Activated T-helper 2 cell treated with anti-CD3 and anti-CD28 coated beads, Interferon-gamma antibody, Interleukin-2, Interleukin-4, amounts not matched to agents 10 μg/mL and 5 μg/mL and 100 μg/mL, durations not matched to agents 14 hours and 24 hours and 36 hours (primary cell): Measurements from ENCODE around the gene ROCK2. TPM values are rescaled to one million over a fixed set of nuclear protein-coding genes. Genes with fewer than 3 reads are reported as not detected.
A peak's percentile ranks its signal among the peaks of the same experiment; 100 is the strongest.

Source experiments
- DNase-seq: peaks from one replicate; pipeline ENCODE4 v3.0.0; 2021; ENCODE audit warnings: low spot score
- H3K27ac Mint-ChIP-seq: one replicate; pipeline ENCODE4 v1.8.0; 2021; ENCODE audit warnings: mixed read lengths
- H3K27me3 Mint-ChIP-seq: one replicate; pipeline ENCODE4 v1.8.0; 2021; ENCODE audit warnings: low read depth, mixed read lengths
- H3K36me3 Mint-ChIP-seq: one replicate; pipeline ENCODE4 v1.8.0; 2021; ENCODE audit warnings: low read depth, mixed read lengths
- H3K4me1 Mint-ChIP-seq: one replicate; pipeline ENCODE4 v1.8.0; 2021; ENCODE audit warnings: low read depth, mixed read lengths
- H3K4me3 Mint-ChIP-seq: one replicate; pipeline ENCODE4 v1.8.0; 2021; ENCODE audit warnings: low read depth, mild to moderate bottlenecking, moderate library complexity, mixed read lengths
- H3K9me3 Mint-ChIP-seq: one replicate; pipeline ENCODE4 v1.8.0; 2021; ENCODE audit warnings: mixed read lengths
- intact Hi-C: fragments of 100-400 bp; cut with micrococcal nuclease; formaldehyde crosslinking; loops from one replicate; pipeline ENCODE4 v1.15.1; 2023
- total RNA-seq: library from RNA; stranded (reverse); gene quantifications from 2 replicates; pipeline ENCODE4 v1.2.3, GENCODE V29; 2022

Gene ROCK2
- total RNA-seq: 20.6 and 21.1 TPM in 2 replicates

- peak; percentile 59 for DNase-seq
- intact Hi-C loops: loop anchor here (2.0 to 10.0 kb wide), 6 partner anchors 72 to 1380 kb away; partner anchors contain the start of genes E2F6, PDIA6 and SLC66A3
- Mint-ChIP-seq H3K36me3 (peaks cover 3% of the 10 kb centered on the region), H3K9me3 (no peaks in the 10 kb centered on the region), H3K27me3 (peaks cover 11% of the 10 kb centered on the region), H3K4me1 (peaks cover 23% of the 10 kb centered on the region), H3K4me3 (peak within 1 kb of the TSS; percentile 99), H3K27ac (peak within 1 kb of the TSS; percentile 91)
Measured at GRCh38 chr2:11344342-11344955, at the start of gene ROCK2. ROCK2 (minus strand) TSS chr2:11344636; CDS start chr2:11344136, 500 bp downstream.

DNA sequence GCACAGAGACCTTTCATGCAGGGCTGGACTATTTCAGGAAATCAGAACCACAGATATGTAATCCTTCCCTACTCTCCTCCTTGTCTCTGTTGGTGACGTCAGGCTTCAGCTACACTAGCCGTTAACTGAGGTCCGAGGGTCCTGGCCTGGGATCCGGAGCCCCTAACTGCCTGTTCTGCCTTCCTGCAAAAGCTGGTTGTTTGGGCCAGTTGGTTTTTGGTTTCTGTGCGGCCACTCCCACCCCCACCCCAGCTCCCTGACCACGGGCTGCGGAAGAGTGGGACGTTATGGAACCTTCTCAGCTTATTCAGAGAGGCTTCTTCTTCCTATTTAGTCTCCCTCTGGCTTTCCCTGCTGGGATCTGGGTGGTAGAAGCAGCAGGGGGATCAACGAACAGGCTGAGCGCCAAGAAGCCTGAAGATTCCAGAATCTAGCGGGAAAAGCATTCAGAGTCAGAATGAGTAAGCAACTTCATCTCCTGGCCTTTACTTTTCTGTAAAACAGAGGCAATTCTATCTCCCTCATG, 49.3 kb upstream of the ROCK2 start:
- H3K4me3 Mint-ChIP-seq: no peak overlapping the region
- H3K4me1 Mint-ChIP-seq: no peaks in the 10 kb centered on the region
- H3K36me3 Mint-ChIP-seq: no peaks in the 10 kb centered on the region
- no peaks in the 10 kb centered on the region for H3K9me3 Mint-ChIP-seq
- H3K27me3 Mint-ChIP-seq: no peaks in the 10 kb centered on the region
- no peak overlapping the region for H3K27ac Mint-ChIP-seq
- no peak for DNase-seq
- intact Hi-C loops: no loop called here

DNA sequence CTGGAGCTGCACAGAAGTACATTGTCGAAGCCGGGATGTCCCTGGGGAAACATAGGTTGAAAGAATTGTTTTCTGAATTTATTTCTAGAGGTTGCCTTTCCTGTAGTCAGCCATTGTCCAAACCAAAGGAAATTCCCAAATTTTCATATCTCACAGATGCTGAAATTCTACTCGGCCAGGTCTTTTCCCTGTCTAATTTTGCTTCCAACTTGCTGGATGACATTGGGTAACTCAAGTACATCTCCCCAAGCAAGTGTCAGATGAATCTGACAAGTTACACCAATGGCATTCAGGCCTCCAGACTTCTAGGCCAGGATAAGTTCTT, 47.5 kb upstream of the ROCK2 start:
- no peaks in the 10 kb centered on the region for H3K27me3 Mint-ChIP-seq
- intact Hi-C loops: no loop called here
- no peaks in the 10 kb centered on the region for H3K36me3 Mint-ChIP-seq
- no peak overlapping the region for H3K4me3 Mint-ChIP-seq
- H3K27ac Mint-ChIP-seq: no peak overlapping the region
- H3K4me1 Mint-ChIP-seq: no peaks in the 10 kb centered on the region
- H3K9me3 Mint-ChIP-seq: no peaks in the 10 kb centered on the region
- DNase-seq: no peak

DNA sequence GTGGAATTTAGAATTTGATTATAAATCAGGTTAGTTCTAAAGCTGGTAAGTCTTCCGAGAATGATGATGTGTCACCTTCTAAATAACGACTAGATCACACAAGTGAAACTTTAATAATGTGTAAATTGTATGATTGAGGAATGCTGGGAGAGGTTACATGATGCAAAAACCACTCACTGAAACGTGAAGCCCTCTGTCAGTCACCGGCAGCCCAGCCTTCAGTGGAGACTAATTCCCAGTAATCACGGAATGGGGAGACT, 45.9 kb upstream of the ROCK2 start:
- Mint-ChIP-seq H3K27me3 (no peaks in the 10 kb centered on the region), H3K4me3 (no peak overlapping the region), H3K9me3 (no peaks in the 10 kb centered on the region), H3K4me1 (no peaks in the 10 kb centered on the region), H3K36me3 (no peaks in the 10 kb centered on the region), H3K27ac (no peak overlapping the region)
- no peak for DNase-seq
- intact Hi-C loops: no loop called here

DNA sequence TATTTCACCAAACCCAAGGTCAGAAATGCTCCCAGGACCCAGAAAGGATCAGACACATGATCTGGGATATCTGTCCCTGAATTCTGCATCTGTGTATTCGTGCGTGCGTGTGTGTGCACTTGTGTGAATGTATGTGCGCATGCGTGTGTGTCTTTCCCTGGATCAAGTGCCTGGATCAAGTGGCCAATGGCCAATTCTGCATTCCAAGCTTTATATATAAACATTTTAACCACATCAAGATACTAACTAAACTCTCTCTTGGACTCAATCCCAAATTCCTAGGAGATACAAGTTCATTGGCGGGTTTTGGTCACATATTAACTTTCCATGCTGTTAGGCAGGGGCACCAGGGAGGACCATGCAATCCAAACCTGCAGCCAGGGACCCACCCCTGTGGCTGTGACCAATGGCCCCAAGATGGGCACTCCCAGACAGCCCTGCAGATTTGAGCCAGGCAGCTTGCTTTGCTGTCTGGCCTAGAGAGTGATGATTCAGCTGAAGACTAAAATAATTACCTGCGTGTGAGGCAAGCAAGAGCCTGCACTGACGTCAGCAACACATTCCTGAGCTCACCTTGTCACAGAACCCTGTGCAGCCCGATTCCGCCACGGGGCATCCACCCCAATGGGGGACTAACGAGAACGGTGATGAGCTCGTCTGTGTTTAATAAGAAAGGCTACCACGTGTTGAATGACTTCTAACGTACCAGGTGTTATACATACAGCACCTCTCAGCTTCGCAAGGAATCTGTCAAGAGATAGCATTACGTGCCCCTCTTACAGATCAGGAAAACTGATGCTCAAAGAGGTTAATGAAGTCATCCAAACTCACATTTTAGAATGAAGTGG, 45.3 kb upstream of the ROCK2 start:
- Mint-ChIP-seq H3K4me1 (no peaks in the 10 kb centered on the region), H3K36me3 (no peaks in the 10 kb centered on the region), H3K9me3 (no peaks in the 10 kb centered on the region), H3K27ac (no peak overlapping the region), H3K27me3 (no peaks in the 10 kb centered on the region), H3K4me3 (no peak overlapping the region)
- intact Hi-C loops: no loop called here
- no peak for DNase-seq

- no peak for DNase-seq
- Mint-ChIP-seq H3K4me1 (no peaks in the 10 kb centered on the region), H3K27me3 (no peaks in the 10 kb centered on the region), H3K9me3 (no peaks in the 10 kb centered on the region), H3K36me3 (no peaks in the 10 kb centered on the region), H3K27ac (no peak overlapping the region), H3K4me3 (no peak overlapping the region)
- intact Hi-C loops: no loop called here
Measured at GRCh38 chr2:11389052-11389420, 44.6 kb upstream of the ROCK2 start.

- no peak for DNase-seq
- no peaks in the 10 kb centered on the region for H3K9me3 Mint-ChIP-seq
- intact Hi-C loops: no loop called here
- H3K27ac Mint-ChIP-seq: no peak overlapping the region
- no peak overlapping the region for H3K4me3 Mint-ChIP-seq
- H3K27me3 Mint-ChIP-seq: no peaks in the 10 kb centered on the region
- H3K4me1 Mint-ChIP-seq: no peaks in the 10 kb centered on the region
- H3K36me3 Mint-ChIP-seq: no peaks in the 10 kb centered on the region
Measured at GRCh38 chr2:11388262-11389051, 44.0 kb upstream of the ROCK2 start.

GRCh38 chr2:11387843-11388242, 43.4 kb upstream of the ROCK2 start:
- intact Hi-C loops: no loop called here
- no peaks in the 10 kb centered on the region for H3K4me1 Mint-ChIP-seq

GRCh38 chr2:11387100-11387390, 42.6 kb upstream of the ROCK2 start:
- no peaks in the 10 kb centered on the region for H3K4me1 Mint-ChIP-seq
- no peaks in the 10 kb centered on the region for H3K36me3 Mint-ChIP-seq

More at GRCh38 chr2:11387843-11388242, 43.4 kb upstream of the ROCK2 start:
- Mint-ChIP-seq H3K27ac (no peak overlapping the region), H3K4me3 (no peak overlapping the region), H3K9me3 (no peaks in the 10 kb centered on the region), H3K27me3 (no peaks in the 10 kb centered on the region), H3K36me3 (no peaks in the 10 kb centered on the region)
- DNase-seq: no peak

DNA sequence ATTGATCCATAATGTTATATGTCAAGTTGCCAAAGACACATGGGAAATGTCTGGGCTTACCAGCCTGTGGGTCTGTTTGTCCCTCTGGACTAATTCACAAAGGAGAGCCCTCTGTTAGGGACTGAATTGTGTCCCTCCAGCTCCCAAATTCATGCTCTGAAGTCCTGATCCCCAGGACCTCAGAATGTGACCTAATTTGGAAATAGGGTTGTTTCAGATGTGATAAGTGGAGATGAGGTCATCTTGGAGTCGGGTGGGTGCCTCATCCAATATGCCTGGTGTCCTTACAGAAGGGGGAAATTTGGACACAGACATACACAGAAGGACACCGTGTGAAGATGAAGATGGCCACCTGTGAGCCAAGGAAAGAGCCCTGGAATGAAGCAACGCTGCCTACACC, 41.4 kb upstream of the ROCK2 start:
- intact Hi-C loops: no loop called here
- Mint-ChIP-seq H3K4me3 (no peak overlapping the region), H3K27me3 (no peaks in the 10 kb centered on the region), H3K36me3 (no peaks in the 10 kb centered on the region), H3K4me1 (no peaks in the 10 kb centered on the region), H3K27ac (no peak overlapping the region), H3K9me3 (no peaks in the 10 kb centered on the region)
- no peak for DNase-seq

More at GRCh38 chr2:11387100-11387390, 42.6 kb upstream of the ROCK2 start:
- no peak overlapping the region for H3K4me3 Mint-ChIP-seq
- no peak for DNase-seq
- H3K27ac Mint-ChIP-seq: no peak overlapping the region
- intact Hi-C loops: no loop called here
- no peaks in the 10 kb centered on the region for H3K9me3 Mint-ChIP-seq
- H3K27me3 Mint-ChIP-seq: no peaks in the 10 kb centered on the region

DNA sequence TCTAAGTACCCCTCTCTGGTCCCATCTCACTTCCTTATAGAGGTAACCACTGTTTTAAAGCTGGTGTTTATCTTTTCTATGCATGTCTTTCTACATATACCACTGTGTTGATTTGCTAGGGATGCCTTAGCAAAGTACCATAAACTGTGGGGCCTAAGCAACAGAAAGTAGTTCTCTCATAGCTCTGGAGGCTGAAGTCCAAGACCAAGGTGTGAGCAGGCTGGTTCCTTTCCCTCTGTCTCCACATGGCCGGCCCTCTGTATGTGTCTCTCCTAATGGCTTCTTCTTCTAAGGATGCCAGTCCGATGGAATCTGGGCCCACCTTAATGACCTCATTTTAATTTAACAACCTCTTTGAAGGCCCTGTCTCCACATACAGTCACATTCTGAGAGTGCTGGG, 40.8 kb upstream of the ROCK2 start:
- H3K4me3 Mint-ChIP-seq: no peak overlapping the region
- no peaks in the 10 kb centered on the region for H3K27me3 Mint-ChIP-seq
- H3K9me3 Mint-ChIP-seq: no peaks in the 10 kb centered on the region
- no peaks in the 10 kb centered on the region for H3K4me1 Mint-ChIP-seq
- no peak for DNase-seq
- H3K36me3 Mint-ChIP-seq: no peaks in the 10 kb centered on the region
- intact Hi-C loops: no loop called here
- H3K27ac Mint-ChIP-seq: no peak overlapping the region

DNA sequence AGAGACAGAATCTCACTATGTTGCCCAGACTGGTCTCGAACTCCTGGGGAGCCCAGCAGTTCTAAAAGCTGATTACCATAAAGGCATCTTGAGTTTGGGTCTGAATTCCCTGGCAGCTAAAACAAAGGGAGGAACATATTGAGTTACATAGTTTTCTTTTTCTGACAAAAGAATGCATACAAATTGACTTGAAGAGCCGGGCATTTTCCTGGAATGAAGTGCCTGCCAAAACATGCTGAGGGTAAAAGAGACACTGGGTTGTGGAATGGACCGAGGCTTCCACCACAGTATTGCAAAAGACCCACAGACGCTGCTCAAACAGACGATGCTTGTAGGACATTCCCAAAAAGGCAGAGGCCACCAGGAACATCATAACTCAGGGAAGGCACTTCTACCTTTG, 35.1 kb upstream of the ROCK2 start:
- H3K36me3 Mint-ChIP-seq: no peaks in the 10 kb centered on the region
- no peak overlapping the region for H3K27ac Mint-ChIP-seq
- no peak for DNase-seq
- no peaks in the 10 kb centered on the region for H3K27me3 Mint-ChIP-seq
- H3K4me1 Mint-ChIP-seq: no peaks in the 10 kb centered on the region
- no peak overlapping the region for H3K4me3 Mint-ChIP-seq
- H3K9me3 Mint-ChIP-seq: no peaks in the 10 kb centered on the region
- intact Hi-C loops: no loop called here

DNA sequence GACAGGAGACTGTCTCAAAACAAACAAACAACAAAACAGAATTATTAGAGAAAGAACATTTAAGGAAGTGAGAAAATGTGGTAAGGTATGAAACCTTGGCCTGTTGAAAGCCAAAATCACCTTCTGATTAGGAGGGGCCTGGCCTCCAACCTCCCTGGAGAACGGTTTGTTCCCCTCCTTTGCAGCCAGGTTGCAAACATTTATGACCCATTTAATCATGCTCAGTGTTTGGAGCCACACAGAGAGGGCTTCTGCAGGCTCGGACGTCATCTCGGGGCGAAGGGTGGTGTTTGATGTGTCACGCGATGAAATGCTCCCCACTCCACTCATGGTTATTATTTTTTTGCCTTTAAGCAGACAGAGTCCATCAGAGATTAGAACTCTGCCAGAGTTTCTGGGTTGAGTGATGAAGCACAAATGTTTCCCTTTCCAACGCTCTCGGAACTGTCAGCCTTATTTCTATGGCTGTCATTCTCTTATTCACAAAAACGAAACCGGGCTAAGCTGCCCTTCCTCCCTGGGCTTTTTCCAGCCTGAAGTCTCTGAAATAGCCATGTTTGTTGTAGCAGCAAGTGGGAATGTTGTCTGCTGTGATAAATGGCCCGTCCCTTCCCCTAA, 33.6 kb upstream of the ROCK2 start:
- Mint-ChIP-seq H3K27me3 (no peaks in the 10 kb centered on the region), H3K4me1 (no peaks in the 10 kb centered on the region), H3K4me3 (no peak overlapping the region), H3K36me3 (no peaks in the 10 kb centered on the region), H3K9me3 (no peaks in the 10 kb centered on the region), H3K27ac (no peak overlapping the region)
- intact Hi-C loops: no loop called here
- DNase-seq: no peak
